CD14-positive monocyte (primary cell): ENCODE results near the gene PLA2G2A. TPM values are rescaled to one million over a fixed set of nuclear protein-coding genes. Genes with fewer than 3 reads are reported as not detected.

ENCODE experiments used
- DNase-seq, 3 donors: peaks; one replicate each; pipeline ENCODE4 v3.0.0-alpha.2; 2011 to 2022
- H2AFZ ChIP-seq: 2 replicates; pipeline ENCODE4 v1.6.0; 2012; ENCODE audit warnings: mild to moderate bottlenecking, low read depth, low read length, inconsistent platforms; ENCODE audit not compliant: insufficient read depth, poor library complexity, severe bottlenecking
- H3K27ac ChIP-seq, 2 donors: 1 replicate in 1 of 2; 2 replicates in 1 of 2; pipeline ENCODE4 v1.5.1; 2012 to 2013; ENCODE audit warnings: low read length in 2 of 2, control low read depth in 1 of 2, inconsistent platforms in 1 of 2, low read depth in 1 of 2, mild to moderate bottlenecking in 1 of 2
- H3K27me3 ChIP-seq, 2 donors: one replicate each; pipeline versions ENCODE4 v1.6.0 to v1.6.1; 2011 to 2013; ENCODE audit warnings: low read length in 2 of 2; ENCODE audit not compliant: control insufficient read depth in 2 of 2, insufficient read depth in 2 of 2
- H3K36me3 ChIP-seq, 2 donors: replicated peaks in 1 of 2; 1 replicate in 1 of 2; 2 replicates in 1 of 2; pipeline versions ENCODE4 v1.5.1 to v1.6.1; 2012 to 2013; ENCODE audit warnings: low read length in 2 of 2, control low read depth in 1 of 2, inconsistent platforms in 1 of 2, mild to moderate bottlenecking in 1 of 2; ENCODE audit not compliant: insufficient read depth in 2 of 2, control insufficient read depth in 1 of 2
- H3K4me1 ChIP-seq, 2 donors: 1 replicate in 1 of 2; 2 replicates in 1 of 2; pipeline versions ENCODE4 v1.5.1 to v1.6.1; 2012 to 2013; ENCODE audit warnings: low read length in 2 of 2, control low read depth in 1 of 2, inconsistent platforms in 1 of 2, mild to moderate bottlenecking in 1 of 2, moderate library complexity in 1 of 2; ENCODE audit not compliant: insufficient read depth in 2 of 2, control insufficient read depth in 1 of 2
- H3K4me2 ChIP-seq: replicated peaks from 2 replicates; pipeline ENCODE3; 2012; ENCODE audit warnings: low read length, moderate library complexity, mild to moderate bottlenecking; ENCODE audit not compliant: poor library complexity, severe bottlenecking; ENCODE audit errors: extremely low read depth
- H3K4me3 ChIP-seq, 3 experiments: fragments of 200-600 bp in 1 of 3; sonication (generic) in 1 of 3; replicated peaks in 1 of 3; 1 replicate in 2 of 3; 2 replicates in 1 of 3; pipeline ENCODE4 v1.5.1; 2011 to 2013; ENCODE audit warnings: low read length in 3 of 3, mild to moderate bottlenecking in 3 of 3, control low read depth in 2 of 3, low read depth in 2 of 3, inconsistent platforms in 1 of 3, moderate library complexity in 1 of 3
- H3K79me2 ChIP-seq: 2 replicates; pipeline ENCODE4 v1.6.0; 2012; ENCODE audit warnings: mild to moderate bottlenecking, control low read depth, inconsistent platforms, low read length, moderate library complexity; ENCODE audit not compliant: insufficient read depth
- H3K9ac ChIP-seq: 2 replicates; pipeline ENCODE4 v1.6.0; 2017; ENCODE audit warnings: low read length, mild to moderate bottlenecking; ENCODE audit not compliant: insufficient read depth, poor library complexity, severe bottlenecking
- H3K9me3 ChIP-seq, 2 donors: replicated peaks in 1 of 2; 1 replicate in 1 of 2; 2 replicates in 1 of 2; pipeline versions ENCODE4 v1.5.1 to v1.6.1; 2012 to 2013; ENCODE audit warnings: low read length in 2 of 2, control low read depth in 1 of 2; ENCODE audit not compliant: control insufficient read depth in 1 of 2, insufficient read depth in 1 of 2
- H4K20me1 ChIP-seq: 2 replicates; pipeline ENCODE4 v1.6.0; 2012; ENCODE audit warnings: mild to moderate bottlenecking, low read length, control low read depth, moderate library complexity; ENCODE audit not compliant: insufficient read depth
- H3K27ac Mint-ChIP-seq, 7 donors: one replicate each; pipeline ENCODE4 v1.8.0; 2020; ENCODE audit warnings: mild to moderate bottlenecking in 7 of 7, mixed read lengths in 7 of 7, moderate library complexity in 6 of 7, inconsistent platforms in 2 of 7
- H3K27me3 Mint-ChIP-seq, 3 donors: one replicate each; pipeline ENCODE4 v1.8.0; 2021 to 2022; ENCODE audit warnings: low read depth in 3 of 3, mild to moderate bottlenecking in 3 of 3, mixed read lengths in 3 of 3, moderate library complexity in 3 of 3, inconsistent platforms in 1 of 3
- H3K36me3 Mint-ChIP-seq, 2 donors: one replicate each; pipeline ENCODE4 v1.8.0; 2020; ENCODE audit warnings: mixed read lengths in 2 of 2, inconsistent platforms in 1 of 2, mild to moderate bottlenecking in 1 of 2
- H3K4me1 Mint-ChIP-seq: one replicate; pipeline ENCODE4 v1.8.0; 2020; ENCODE audit warnings: mild to moderate bottlenecking, mixed read lengths
- H3K4me3 Mint-ChIP-seq, 2 donors: one replicate each; pipeline ENCODE4 v1.8.0; 2020; ENCODE audit warnings: mild to moderate bottlenecking in 2 of 2, mixed read lengths in 2 of 2, moderate library complexity in 1 of 2
- H3K9me3 Mint-ChIP-seq, 7 donors: one replicate each; pipeline ENCODE4 v1.8.0; 2020 to 2022; ENCODE audit warnings: mixed read lengths in 7 of 7, mild to moderate bottlenecking in 6 of 7, moderate library complexity in 6 of 7, inconsistent platforms in 2 of 7
- CTCF ChIP-seq: fragments of 200-600 bp; IDR thresholded peaks from one replicate; pipeline ENCODE4 v1.8.0; 2022; ENCODE audit warnings: antibody characterized with exemption, mild to moderate bottlenecking
- WGBS: methylation state at CpG from one replicate; pipeline ENCODE4 v1.1.5; 2013; ENCODE audit warnings: missing lambda C conversion rate; ENCODE audit not compliant: insufficient coverage; 5-methylcytosine and 5-hydroxymethylcytosine counted together
- intact Hi-C, 2 donors: fragments of 100-400 bp; cut with micrococcal nuclease; formaldehyde crosslinking; loops; one replicate each; pipeline versions ENCODE4 v1.15.0 to v1.15.1; 2023
- polyA plus RNA-seq, 3 donors: library from polyadenylated mRNA; depleted of rRNA in 1 of 3; unstranded in 2 of 3; stranded (reverse) in 1 of 3; fragments of 300-500 nt in 2 of 3; fragments of >200 nt in 1 of 3; fragmentation: Illumina TruSeq in 2 of 3; gene quantifications; 1 replicate in 2 of 3; 2 replicates in 1 of 3; pipeline ENCODE4 v1.2.3, GENCODE V29; 2012 to 2021

Gene PLA2G2A
- polyA plus RNA-seq, 3 donors, result not detected

- Histone ChIP-seq H3K27ac (no peak overlapping the region), H3K4me3 (no peak overlapping the region), H2AFZ (no peak overlapping the region), H3K9ac (no peak overlapping the region), H3K9me3 (peaks cover 5 to 11% of the 10 kb centered on the region in 2 donors), H3K4me2 (no peak overlapping the region), H3K4me1 (no peaks in the 10 kb centered on the region), H4K20me1 (no peaks in the 10 kb centered on the region), H3K36me3 (no peaks in the 10 kb centered on the region), H3K79me2 (no peaks in the 10 kb centered on the region), H3K27me3 (no peaks in the 10 kb centered on the region)
- Mint-ChIP-seq H3K4me1 (no peaks in the 10 kb centered on the region), H3K9me3 (peaks cover 3 to 13% (median 8%) of the 10 kb centered on the region in 7 donors), H3K4me3 (no peak overlapping the region), H3K36me3 (no peaks in the 10 kb centered on the region), H3K27ac (no peak overlapping the region), H3K27me3 (peaks cover 3 to 10% (median 3%) of the 10 kb centered on the region in 3 donors)
- DNase-seq, result no peak
- intact Hi-C loops, result loop anchor here in 1 of 2 donors (10.0 kb wide), 1 partner anchor 558 kb away; the partner anchor contains the start of gene CAMK2N1
- 50% methylated on average over 2 of the region's 8 CpGs for WGBS
- TF ChIP-seq CTCF, result no peak
These were observed 52.9 kb downstream of the PLA2G2A start for GRCh38 chr1:19926296-19927129.

Other genes with a start within 250 kb of the PLA2G2A start
- 10 to 100 TPM in 1 of 3 donors, 1 to 10 TPM in 2; 6.9 to 10.1 (median 7.9) TPM for gene TMCO4, start 179.7 kb downstream of the PLA2G2A start, polyA plus RNA-seq
- gene RNF186, start 164.3 kb downstream of the PLA2G2A start, polyA plus RNA-seq, result not detected
- 1 to 10 TPM in 2 of 3 donors, under 1 TPM in 1; 0.05 to 3.8 (median 1.2) TPM for gene OTUD3, start 97.2 kb downstream of the PLA2G2A start, polyA plus RNA-seq
- not detected for gene PLA2G2E, start 56.0 kb downstream of the PLA2G2A start, polyA plus RNA-seq
- gene PLA2G5, start 90.6 kb upstream of the PLA2G2A start, polyA plus RNA-seq, result not detected
- gene PLA2G2D, start 139.9 kb upstream of the PLA2G2A start, polyA plus RNA-seq, result under 1 TPM in 2 of 3 donors, not detected in 1; 0.08 TPM
- gene PLA2G2F, start 159.7 kb upstream of the PLA2G2A start, polyA plus RNA-seq, result not detected
- gene UBXN10, start 206.5 kb upstream of the PLA2G2A start, polyA plus RNA-seq, result under 1 TPM; 0.16 to 0.82 (median 0.30) TPM
- under 1 TPM in 2 of 3 donors, not detected in 1; 0.07 to 0.40 TPM for gene PLA2G2C, start 206.9 kb upstream of the PLA2G2A start, polyA plus RNA-seq